ENCODE results near the gene LAMC2. TPM values are rescaled to one million over a fixed set of nuclear protein-coding genes. Genes with fewer than 3 reads are reported as not detected.

LAMC2 gene
- total and polyA plus RNA-seq, 9 of the 15 experiments (the other 6 are each of a cell fraction or from before 2014, with no cell fraction given) = 0.02 to 0.03 TPM; not detected in 7

- Histone ChIP-seq H3K27me3 (ENCODE audit: control insufficient read depth in 2 of 2, insufficient read depth in 2 of 2, low read length in 2 of 2) (peaks cover 5 to 16% of the 10 kb centered on the region in 2 experiments; a peak in 4 of 5 replicates), H3K4me2 (ENCODE audit: insufficient read depth, low read length) (no peak overlapping the region), H2AFZ (ENCODE audit: low read depth, low read length) (no peak overlapping the region), H3K27ac (ENCODE audit: extremely low read depth, low read depth, low read length) (no peak overlapping the region), H4K20me1 (replicated peaks; ENCODE audit: control insufficient read depth, insufficient read depth, low read length) (peaks cover 2% of the 10 kb centered on the region; the same call in 1 of the 2 replicates), H3K36me3 (ENCODE audit: control insufficient read depth, insufficient read depth, low read length) (no peaks in the 10 kb centered on the region), H3K9ac (ENCODE audit: insufficient read depth in 1 of 2, low read depth in 2 of 2, low read length in 2 of 2) (no peak overlapping the region), H3K4me3 (no peak overlapping the region), H3K9me1 (ENCODE audit: control insufficient read depth, insufficient read depth, low read length) (no peaks in the 10 kb centered on the region), H3K4me1 (replicated peaks in 1 of 2; ENCODE audit: control insufficient read depth in 2 of 2, insufficient read depth in 2 of 2, low read length in 2 of 2) (no peaks in the 10 kb centered on the region), H3K79me2 (ENCODE audit: control insufficient read depth, insufficient read depth, low read length) (no peaks in the 10 kb centered on the region), H3K9me3 (replicated peaks; ENCODE audit: control insufficient read depth, insufficient read depth, low read depth, low read length) (no peaks in the 10 kb centered on the region)
- ATAC-seq (no peak), FAIRE-seq (no peak), DNase-seq (ENCODE audit: extremely low read depth in 1 of 4, low spot score in 3 of 4) (no peak)
- in situ Hi-C loops (cut with MboI) = no loop called here
- ChIA-PET CTCF (ENCODE audit: low intra/inter-chr PET ratio) (no interaction called here), POLR2A (no interaction called here)
- no TSS peak for BruUV-seq (replicated peaks)
- WGBS (ENCODE audit: insufficient coverage, low coverage, missing lambda C conversion rate) = under 1% methylated on average over 9 of the region's 9 CpGs
- intact Hi-C loops (cut with micrococcal nuclease) = no loop called here
- TF ChIP-seq, protein P1, sequence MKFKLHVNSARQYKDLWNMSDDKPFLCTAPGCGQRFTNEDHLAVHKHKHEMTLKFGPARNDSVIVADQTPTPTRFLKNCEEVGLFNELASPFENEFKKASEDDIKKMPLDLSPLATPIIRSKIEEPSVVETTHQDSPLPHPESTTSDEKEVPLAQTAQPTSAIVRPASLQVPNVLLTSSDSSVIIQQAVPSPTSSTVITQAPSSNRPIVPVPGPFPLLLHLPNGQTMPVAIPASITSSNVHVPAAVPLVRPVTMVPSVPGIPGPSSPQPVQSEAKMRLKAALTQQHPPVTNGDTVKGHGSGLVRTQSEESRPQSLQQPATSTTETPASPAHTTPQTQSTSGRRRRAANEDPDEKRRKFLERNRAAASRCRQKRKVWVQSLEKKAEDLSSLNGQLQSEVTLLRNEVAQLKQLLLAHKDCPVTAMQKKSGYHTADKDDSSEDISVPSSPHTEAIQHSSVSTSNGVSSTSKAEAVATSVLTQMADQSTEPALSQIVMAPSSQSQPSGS (CRISPR knock-in tag; IDR thresholded peaks at IDR 0.05) = no peak
- TF ChIP-seq NBN (IDR thresholded peaks at IDR 0.05; ENCODE audit: low read depth) (no peak), NFIX (CRISPR knock-in tag; IDR thresholded peaks at IDR 0.05; ENCODE audit: low read depth) (no peak), MAX (CRISPR knock-in tag; IDR thresholded peaks at IDR 0.05) (no peak), MIER1 (IDR thresholded peaks at IDR 0.05; ENCODE audit: low read depth) (no peak), GTF2A2 (tag; IDR thresholded peaks at IDR 0.05) (no peak), MTA1 (IDR thresholded peaks at IDR 0.05; ENCODE audit: borderline replicate concordance) (no peak), ZNF217 (CRISPR knock-in tag; IDR thresholded peaks at IDR 0.05) (no peak), CBX3 (IDR thresholded peaks at IDR 0.05; ENCODE audit: borderline replicate concordance in 1 of 2, low read length in 2 of 2) (no peak)
Measured at GRCh38 chr1:183200451-183200850, 14.4 kb downstream of the LAMC2 start.
